GM18519 (cell line): ENCODE measurements around the gene AXDND1.

ENCODE experiments used
- ATAC-seq: cut with Tn5 transposase; IDR thresholded peaks from one replicate; pipeline ENCODE4 v1.9.1; 2021; ENCODE audit warnings: mild to moderate bottlenecking, moderate library complexity; ENCODE audit not compliant: unreplicated experiment, low FRiP score

Gene AXDND1

GRCh38 chr1:179550746-179551682 lies 185.2 kb downstream of the AXDND1 start:
- no peak for ATAC-seq

DNA sequence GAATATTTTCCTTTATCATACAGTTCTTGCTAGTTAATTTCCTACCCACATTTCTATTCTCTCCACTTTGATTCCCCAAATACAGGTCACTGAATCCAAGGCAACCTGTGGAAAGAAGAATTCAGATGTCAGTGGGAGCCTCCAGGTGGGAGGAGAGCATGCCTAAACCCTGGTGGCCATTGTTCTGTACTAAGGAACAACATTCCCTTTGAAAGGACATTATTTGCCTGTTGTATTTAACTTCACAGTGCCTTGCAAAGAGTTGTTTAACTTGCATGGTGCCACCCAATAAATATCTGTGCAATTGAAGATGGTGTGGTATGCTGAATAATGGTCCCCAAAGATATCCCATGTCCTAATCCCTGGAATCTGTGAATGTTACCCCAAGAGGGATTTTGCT lies 188.7 kb downstream of the AXDND1 start:
- ATAC-seq, result no peak

GRCh38 chr1:179558078-179558477 lies 192.3 kb downstream of the AXDND1 start:
- no peak for ATAC-seq

GRCh38 chr1:179575497-179576314 lies 209.9 kb downstream of the AXDND1 start, which contains the start of gene NPHS2:
Gene NPHS2, minus strand, starts transcription at chr1:179575948. Its CDS starts 84 bp downstream, at chr1:179575864.
- no peak for ATAC-seq

DNA sequence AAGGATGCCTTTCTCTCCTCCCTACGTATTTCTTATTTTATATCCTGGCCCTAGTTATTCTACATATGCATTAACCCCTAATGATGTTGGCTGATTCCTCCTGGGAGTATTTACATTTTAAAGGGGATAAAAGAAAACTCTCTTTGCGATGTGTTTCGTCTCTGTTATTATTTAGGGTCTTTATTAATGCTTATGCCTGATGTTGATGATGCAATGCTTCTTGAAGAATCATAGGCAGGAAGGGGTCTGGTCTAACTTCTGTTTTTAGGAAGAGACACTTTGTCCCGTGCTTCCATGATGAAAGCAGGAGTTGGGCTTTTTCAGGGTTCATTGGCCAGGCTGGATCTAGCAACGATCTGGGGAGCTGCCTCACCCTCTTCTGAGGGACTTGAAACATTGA lies 210.7 kb downstream of the AXDND1 start:
- no peak for ATAC-seq

DNA sequence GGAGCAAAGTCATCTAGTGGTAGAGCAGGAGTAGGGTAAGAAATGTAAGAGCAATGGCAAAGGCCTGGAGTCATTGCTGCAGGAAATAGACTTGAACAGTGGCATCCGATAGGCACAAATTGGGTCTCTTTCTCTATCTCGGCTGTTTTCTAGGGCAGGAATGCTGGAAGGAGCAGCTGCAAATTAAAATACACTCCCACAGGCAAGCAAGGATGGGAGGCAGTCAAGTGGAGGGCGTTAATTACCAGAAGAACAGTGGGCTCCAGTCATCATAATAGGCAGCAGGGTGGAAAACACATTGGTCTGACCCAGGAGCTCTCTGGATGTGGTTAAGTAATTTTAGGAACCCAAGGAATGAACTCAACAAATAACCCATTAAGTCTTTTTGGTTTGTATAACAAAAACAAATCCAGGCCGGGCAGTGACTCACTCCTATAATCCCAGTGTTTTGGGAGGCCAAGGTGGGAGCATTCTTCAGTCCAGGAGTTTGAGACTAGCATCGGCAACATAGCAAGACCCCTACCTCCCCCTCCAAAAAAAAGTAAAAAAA lies 218.1 kb downstream of the AXDND1 start:
- ATAC-seq, result no peak

GRCh38 chr1:179586107-179586823 lies 220.5 kb downstream of the AXDND1 start:
- ATAC-seq, result no peak

GRCh38 chr1:179587336-179587735 lies 221.6 kb downstream of the AXDND1 start:
- ATAC-seq, result no peak

DNA sequence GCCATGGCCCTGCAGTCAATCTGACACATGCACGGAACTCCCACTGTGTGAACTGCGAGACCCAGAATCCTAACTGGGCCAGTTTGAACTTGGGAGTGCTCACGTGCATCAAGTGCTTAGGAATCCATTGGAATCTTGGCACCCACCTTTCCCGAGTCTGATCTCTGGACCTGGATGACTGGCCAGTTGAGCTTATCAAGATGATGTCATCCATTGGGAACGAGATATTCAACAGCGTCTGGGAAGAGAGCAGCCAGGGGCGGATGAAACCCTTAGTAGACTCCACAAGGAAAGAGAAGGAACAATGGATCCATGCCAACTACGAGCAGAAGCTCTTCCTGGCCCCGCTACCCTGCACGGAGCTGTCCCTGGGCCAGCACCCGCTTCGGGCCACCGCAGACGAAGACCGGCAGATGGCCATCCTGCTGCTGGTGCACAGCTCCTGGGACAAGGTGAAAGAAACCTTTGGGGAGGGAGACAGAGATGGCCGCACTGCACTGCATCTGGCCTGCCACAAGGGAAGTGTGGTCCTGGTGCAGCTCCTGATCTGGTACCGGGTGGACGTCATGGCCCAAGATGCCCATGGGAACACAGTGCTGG lies 222.8 kb downstream of the AXDND1 start:
- no peak for ATAC-seq

- ATAC-seq, result no peak
Observed at GRCh38 chr1:179589509-179589908, 223.7 kb downstream of the AXDND1 start.

DNA sequence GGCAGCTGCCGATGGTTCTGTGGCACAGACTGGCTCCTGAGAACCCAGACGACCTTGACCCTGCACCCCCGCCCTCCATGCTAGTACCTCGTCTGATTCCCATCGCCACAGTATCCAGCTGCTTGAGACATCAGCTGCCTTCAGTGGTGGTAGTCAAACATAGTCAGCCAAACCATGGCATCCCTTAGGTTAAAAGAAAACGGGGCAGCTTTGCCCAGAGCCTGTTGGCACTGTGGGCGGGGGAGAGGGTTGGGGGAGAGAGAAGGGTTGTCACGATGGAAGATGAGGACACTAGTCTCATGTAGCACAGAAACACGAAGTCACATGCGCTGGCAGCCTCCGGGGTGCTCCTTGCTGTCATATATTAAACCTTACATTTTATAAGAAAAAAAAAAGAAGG lies 224.9 kb downstream of the AXDND1 start:
- no peak for ATAC-seq

- no peak for ATAC-seq
Observed at GRCh38 chr1:179591253-179591591, 225.5 kb downstream of the AXDND1 start.

DNA sequence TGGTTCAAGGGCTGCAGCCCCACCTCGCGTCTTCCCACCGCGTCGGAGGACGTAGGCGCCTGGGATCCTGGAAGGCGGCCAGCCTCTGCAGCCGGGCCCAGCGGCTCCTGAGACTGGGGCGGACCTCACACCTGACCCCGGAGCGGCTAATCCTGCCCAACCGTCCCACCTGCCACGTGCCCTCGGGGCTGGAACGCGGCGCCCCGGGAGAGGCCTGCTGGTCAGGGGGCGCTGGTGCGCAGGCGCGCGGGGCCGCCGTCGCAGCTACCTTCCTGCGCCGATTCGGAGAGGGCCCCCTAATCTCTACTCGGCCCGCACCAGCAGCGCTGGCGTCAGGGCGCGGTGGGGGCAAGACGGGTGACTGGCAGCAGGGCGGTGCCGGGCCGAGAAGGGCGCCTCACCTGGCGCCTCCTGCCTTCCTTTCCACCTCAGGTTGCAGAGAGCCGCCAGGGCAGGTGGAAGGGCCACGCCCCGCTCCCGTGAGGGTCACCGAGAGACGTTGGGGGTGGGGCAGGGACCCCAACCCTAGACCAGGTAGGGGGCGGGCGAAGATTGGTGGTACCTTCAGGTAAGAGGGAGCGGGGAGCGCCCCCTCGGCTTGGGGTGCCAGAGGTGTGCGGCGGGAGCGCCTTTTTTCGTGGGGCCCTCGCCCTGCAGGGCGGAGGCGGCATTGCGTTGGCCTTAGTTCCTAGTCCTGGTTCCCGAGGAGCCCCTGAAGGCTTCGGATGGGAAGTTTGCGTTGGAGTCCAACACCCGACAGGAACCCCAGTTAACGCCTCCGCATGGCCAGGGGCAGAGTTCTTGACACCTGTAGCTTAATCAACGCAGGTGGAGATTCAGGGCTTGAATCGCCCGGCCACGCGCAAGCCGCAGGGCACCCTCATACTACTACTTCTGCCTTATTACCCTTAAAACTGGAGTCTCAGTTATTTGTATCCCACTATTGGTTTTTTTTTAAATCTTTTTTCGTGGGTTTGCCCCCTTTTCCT lies 226.1 kb downstream of the AXDND1 start, which contains the start of gene TDRD5:
Gene TDRD5 (plus strand): TSS at position 241 of the 989 bp plus-strand sequence. CDS start 784 bp downstream, outside the sequence.
- ATAC-seq, result no peak

GRCh38 chr1:179598631-179599030 lies 232.9 kb downstream of the AXDND1 start:
- no peak for ATAC-seq

GRCh38 chr1:179599623-179600249 lies 234.0 kb downstream of the AXDND1 start:
- no peak for ATAC-seq

- ATAC-seq, result no peak
Observed at GRCh38 chr1:179601093-179601492, 235.3 kb downstream of the AXDND1 start.
